HG03439 (cell line): Measurements from ENCODE around the gene ZBTB24.
"Not testable (repeated sequence)": the region's sequence is repeated elsewhere in the genome, so short reads cannot be mapped to it uniquely, and the experiment has no call there.

Experiments
- ATAC-seq: cut with Tn5 transposase; IDR thresholded peaks from one replicate; pipeline ENCODE4 v1.9.1; 2021; ENCODE audit warnings: mild to moderate bottlenecking, moderate library complexity; ENCODE audit not compliant: unreplicated experiment

ZBTB24 gene

GRCh38 chr6:109472132-109472995 is 10.7 kb downstream of the ZBTB24 start:
- peak; percentile 65 for ATAC-seq

GRCh38 chr6:109471105-109471810 is 11.8 kb downstream of the ZBTB24 start:
- no peak for ATAC-seq

DNA sequence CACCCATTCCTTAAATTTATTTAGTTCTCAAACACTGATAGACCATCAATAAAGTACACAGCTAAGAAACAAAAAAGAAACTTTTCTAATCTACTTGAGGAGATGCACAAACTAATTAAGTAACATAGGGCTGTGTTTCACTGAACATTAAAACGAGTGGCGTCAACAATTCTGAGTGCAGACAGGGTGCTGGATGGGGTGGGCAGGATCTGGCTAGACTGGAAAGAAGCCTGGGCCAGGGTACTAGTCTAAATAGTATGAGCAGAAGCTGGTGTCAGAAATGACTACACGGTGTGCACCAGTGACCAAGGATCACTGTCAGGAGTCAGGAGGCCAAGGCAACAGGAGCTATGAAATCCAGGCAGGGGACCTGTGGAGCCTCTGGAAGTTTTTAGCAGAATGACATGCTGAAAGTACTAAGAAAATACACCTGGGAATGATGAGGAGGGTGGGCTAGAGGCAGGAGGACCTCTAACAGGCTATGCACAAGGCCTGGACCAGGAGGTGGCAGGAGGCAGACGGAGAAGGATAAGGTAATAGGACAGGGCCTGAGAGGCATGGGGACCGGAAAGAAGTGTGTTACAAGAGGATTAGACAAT is 13.3 kb downstream of the ZBTB24 start:
- no peak for ATAC-seq

GRCh38 chr6:109467696-109468095 is 15.3 kb downstream of the ZBTB24 start:
- ATAC-seq = no peak

DNA sequence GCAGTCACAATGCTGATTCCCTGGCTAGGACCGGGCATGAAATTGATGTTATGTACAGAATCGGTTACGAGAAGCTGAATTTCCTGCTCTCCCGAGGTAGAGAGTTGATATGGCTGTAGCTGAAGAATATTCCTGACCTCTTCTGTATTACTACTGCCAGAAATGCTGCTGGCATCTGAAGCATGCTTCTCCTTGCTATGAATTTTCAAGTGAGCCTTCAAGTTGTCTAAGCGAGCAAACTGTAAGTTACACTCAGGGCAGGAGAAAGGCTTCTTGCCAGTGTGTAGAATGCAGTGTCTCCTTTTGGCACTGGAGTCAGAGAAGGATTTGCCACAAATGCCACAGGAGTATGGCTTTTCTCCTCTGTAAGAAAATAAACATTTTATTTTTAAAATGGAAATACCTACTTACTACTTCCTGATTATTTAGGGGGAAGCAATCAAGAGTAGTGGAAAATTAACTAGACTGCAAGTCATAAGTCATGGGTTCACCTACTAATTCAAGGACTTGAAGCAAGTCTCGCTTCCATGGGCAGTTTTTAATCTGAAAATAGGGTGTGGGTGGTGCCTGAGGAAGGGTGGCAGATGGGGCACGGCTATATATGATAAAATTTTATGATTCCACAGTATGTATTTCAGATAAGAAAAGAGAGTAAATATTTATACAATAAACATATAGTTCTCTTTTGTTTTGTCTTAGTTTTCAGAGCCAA is 16.7 kb downstream of the ZBTB24 start:
- ATAC-seq = no peak

DNA sequence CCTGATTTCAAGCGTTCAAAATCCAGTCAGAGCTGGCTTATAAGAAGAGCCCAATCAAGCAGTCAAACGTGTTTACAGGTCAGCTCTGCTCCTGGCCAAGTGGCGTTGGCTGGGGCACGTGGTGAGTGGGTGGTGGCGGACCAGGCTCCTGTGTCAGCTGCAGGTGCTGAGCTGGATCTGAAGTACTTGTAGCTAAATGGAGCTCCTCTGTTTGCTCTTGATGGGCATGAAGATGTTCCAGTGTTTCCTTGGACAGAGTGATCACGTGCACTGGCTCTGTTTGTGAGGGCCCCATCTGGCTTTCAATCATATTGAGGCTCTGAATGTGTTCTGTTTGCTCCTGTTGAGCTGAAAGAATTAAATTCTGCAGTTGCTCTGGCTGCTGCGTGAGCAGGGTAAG is 17.2 kb downstream of the ZBTB24 start:
- ATAC-seq = no peak

- ATAC-seq = no peak
These were observed 21.1 kb downstream of the ZBTB24 start for GRCh38 chr6:109461733-109462526.

- not testable (repeated sequence) for ATAC-seq
These were observed 21.8 kb downstream of the ZBTB24 start for GRCh38 chr6:109461205-109461604.

- no peak for ATAC-seq
These were observed 22.7 kb downstream of the ZBTB24 start for GRCh38 chr6:109460161-109460829.

DNA sequence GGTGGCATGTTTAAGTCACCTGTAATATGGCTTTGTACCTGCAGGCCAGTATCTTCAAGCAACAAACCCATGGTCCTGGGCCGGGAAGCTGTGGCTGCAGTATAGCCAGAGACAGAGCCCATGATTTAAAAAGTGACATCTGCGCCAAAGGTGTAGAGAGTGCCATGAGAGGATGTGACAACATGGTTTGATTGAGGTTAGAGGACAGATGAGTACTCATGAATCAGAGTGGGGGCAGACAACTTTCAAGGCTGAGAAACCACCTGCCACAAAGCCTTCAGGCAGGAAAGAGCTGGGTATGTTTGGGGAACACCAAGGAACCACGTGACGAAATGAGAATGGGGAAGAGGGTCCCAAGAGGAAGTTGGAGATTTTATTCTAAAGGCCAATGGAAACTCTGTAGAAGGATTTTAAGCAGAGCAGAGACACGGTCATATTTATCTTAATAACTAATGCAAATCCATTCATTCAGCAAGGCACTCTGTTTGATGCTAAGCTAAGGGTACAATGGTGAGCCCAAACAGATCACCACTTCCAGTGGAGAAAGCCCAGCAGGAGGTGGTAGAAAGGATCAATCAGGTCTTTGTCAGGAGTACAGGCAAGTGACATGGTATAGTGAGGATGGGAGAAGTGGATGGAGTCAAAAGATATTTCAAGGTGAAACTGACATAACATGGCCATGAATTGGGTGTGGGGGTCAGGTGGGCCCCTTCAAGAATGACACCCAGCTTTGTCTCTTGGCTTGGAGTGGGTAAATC is 24.1 kb downstream of the ZBTB24 start:
- no peak for ATAC-seq

GRCh38 chr6:109457562-109457996 is 25.4 kb downstream of the ZBTB24 start:
- ATAC-seq = no peak

- ATAC-seq = no peak
These were observed 26.1 kb downstream of the ZBTB24 start for GRCh38 chr6:109456710-109457561.

DNA sequence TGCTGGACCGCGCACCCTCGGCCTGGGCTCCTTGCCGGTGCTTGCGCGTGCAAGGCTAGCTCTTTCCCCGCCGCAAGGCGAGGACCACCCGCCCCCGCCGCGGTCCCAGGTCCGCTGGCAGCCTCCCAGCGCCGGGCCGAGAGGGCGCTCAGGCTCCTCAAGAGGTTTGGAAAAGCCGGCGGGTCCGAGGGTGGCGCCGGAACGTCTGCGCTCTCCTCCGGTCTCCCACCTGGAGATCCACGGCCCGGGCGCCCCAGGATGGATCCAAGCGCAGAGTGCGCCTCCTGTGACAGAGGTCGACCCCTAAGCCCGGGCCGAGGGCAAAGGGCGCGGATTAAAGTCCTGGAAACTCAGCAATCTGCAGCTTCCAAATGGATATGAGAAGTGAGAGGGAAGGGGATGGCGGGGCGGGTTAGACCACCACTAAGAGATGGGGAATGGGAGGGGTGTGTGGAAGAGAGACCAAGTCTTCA is 26.9 kb downstream of the ZBTB24 start:
- ATAC-seq = no peak

DNA sequence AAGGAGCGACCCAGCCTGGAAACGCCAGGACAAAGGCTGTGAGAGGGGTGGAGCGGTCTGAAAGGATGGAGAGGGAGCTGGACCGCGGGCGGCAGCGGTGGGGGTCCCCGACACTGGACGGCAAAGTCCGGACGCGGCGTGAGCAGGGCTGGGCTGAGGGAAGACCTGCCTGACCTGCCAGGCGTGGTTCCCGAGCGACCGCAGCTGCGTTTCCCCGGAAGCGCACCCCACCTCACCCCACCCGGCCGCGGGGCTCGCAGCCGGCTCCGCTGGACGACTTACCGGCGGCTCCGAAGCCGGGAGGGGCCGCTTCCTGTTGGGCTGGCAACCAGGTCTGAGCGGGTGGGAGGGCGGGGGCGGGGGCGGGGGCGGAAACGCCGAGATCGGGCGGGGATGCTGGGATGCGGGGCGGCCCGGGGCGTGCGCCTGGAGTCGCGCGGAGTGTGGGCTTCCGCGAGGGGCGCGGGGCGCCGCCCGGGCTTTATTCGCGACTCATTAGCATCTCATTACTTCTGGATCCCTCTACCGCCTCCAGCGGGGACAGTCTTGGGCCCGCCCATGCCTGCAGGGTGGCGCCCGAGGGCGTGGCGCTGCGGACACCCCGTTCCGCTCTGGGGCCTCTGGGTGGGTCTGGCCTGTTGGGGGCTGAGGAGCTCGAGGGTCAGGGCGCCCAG is 27.4 kb downstream of the ZBTB24 start, which contains the start of gene MICAL1:
TSS of gene MICAL1 (minus strand) at position 336 of the 674 bp plus-strand sequence. CDS start 1,576 bp downstream, outside the sequence.
- peak; percentile 66 for ATAC-seq

DNA sequence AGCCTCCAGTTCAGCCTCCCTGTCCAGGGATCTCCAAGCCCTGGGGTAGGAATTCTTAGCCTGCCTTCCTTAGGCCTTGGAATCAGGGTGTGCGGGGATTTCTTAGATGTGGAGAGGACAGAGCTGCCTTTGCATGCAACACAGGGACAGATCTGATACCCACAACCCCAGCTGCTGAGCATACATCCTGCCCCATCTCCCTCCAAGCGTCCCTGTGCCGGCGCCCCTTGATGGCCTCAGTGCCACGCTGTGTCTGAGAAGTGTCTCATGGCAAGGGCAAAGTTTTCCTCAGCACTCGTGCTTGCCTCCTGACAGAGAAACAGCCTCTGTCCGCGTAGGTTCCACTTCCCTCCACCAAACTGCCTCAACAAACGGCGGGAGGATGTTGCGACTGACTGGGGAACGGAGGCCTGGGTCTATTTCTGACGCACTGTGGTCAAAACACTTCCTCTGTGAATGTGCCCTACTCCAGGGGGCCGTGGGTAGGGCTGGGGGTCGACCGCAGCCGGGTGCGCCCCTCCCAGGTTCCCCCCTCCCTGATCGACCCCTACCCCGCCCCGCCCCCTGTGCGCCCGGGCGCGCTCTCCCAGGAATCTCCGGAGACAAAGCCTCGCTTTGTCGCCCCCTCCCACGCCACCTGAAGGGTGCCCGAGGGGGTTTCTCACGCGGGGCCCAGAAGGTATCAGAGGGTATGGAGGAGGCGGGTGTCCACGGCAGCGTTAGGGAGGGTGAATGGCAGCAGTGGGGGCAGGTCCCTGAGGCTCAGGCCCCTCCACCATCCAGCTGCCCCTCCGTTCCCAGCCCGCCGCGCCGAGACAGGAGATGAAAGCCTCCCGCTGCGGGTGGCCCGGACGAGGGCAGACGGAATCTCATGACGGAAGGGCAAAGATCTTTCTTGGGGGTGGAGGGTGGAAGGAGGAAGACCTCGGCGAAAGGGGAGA is 28.3 kb downstream of the ZBTB24 start:
- ATAC-seq = peak; percentile 23
